Measurements from ENCODE around the gene ARFGAP1.

GRCh38 chr20:63321148-63321831, 48.7 kb downstream of the ARFGAP1 start:
- no peak for TF ChIP-seq CTCF (IDR thresholded peaks at IDR 0.05)
- TF ChIP-seq POLR2A (IDR thresholded peaks at IDR 0.05): no peak

Measured in lower leg skin (tissue), 3 donors.